Ovary (tissue), 9 donors: ENCODE measurements around the gene FYB2. TPM values are rescaled to one million over a fixed set of nuclear protein-coding genes. Genes with fewer than 3 reads are reported as not detected.

ENCODE experiments used
- DNase-seq, 5 donors: peaks; one replicate each; pipeline ENCODE4 v3.0.0-alpha.2; 2019 to 2020
- H3K27ac ChIP-seq, 2 donors: fragments of 200-600 bp; one replicate each; pipeline versions ENCODE4 v1.5.1 to v1.8.0; 2019 to 2022
- H3K27me3 ChIP-seq: fragments of 200-600 bp; one replicate; pipeline ENCODE4 v1.8.0; 2022
- H3K36me3 ChIP-seq: fragments of 200-600 bp; sonication (generic); one replicate; pipeline ENCODE4 v1.5.1; 2019
- H3K4me1 ChIP-seq: one replicate; pipeline ENCODE4 v1.8.1; 2013; ENCODE audit warnings: mild to moderate bottlenecking, moderate library complexity; ENCODE audit not compliant: insufficient read depth
- H3K4me3 ChIP-seq: fragments of 200-600 bp; sonication (generic); one replicate; pipeline ENCODE4 v1.5.1; 2017
- H3K9me3 ChIP-seq, 2 donors: fragments of 200-600 bp in 1 of 2; sonication (generic) in 1 of 2; one replicate each; pipeline versions ENCODE4 v1.5.1 to v1.8.1; 2013 to 2019; ENCODE audit warnings: mild to moderate bottlenecking in 1 of 2, moderate library complexity in 1 of 2
- CTCF ChIP-seq, 3 donors: fragments of 450-650 bp in 2 of 3; fragments of 200-600 bp in 1 of 3; IDR thresholded peaks; one replicate each; pipeline versions ENCODE4 v1.5.1 to v1.8.0; 2016 to 2022; ENCODE audit warnings: antibody characterized with exemption in 3 of 3, mild to moderate bottlenecking in 1 of 3
- EP300 ChIP-seq: sonication (generic); formaldehyde crosslinking; IDR thresholded peaks from one replicate; pipeline ENCODE4 v1.6.1; 2017; ENCODE audit warnings: antibody characterized with exemption
- POLR2A ChIP-seq: fragments of 450-650 bp; IDR thresholded peaks from one replicate; pipeline ENCODE4 v1.6.1; 2017; ENCODE audit warnings: antibody characterized with exemption, mild to moderate bottlenecking, moderate library complexity
- WGBS, 3 donors: extraction: QIAGEN DNeasy Blood & Tissue Kit in 1 of 3; methylation state at CpG; one replicate each; pipeline versions ENCODE4 v1.1.5 to v1.1.7; 2013 to 2017; 5-methylcytosine and 5-hydroxymethylcytosine counted together
- intact Hi-C, 4 donors: fragments of 100-400 bp; cut with DNase I; formaldehyde crosslinking; loops; one replicate each; pipeline versions ENCODE4 v1.11.0 to v1.15.1; 2022 to 2023
- polyA plus RNA-seq, 2 donors: library from polyadenylated mRNA; stranded (reverse); fragments of 200-250 nt in 1 of 2; fragments of 350-450 nt in 1 of 2; fragmentation: Illumina TruSeq in 1 of 2; extraction: RNeasy Lipid Tissue Mini Kit (QIAGEN cat#74804) in 1 of 2; gene quantifications; one replicate each; pipeline ENCODE4 v1.2.3, GENCODE V29; 2013 to 2014
- total RNA-seq, 7 donors: library from RNA; depleted of rRNA in 2 of 7; stranded (reverse); fragments of >200 nt in 2 of 7; fragmentation: NEBNext Ultra II Directional in 3 of 7; extraction: Animal tissue kit (Norgen Biotek cat#: 25700) in 3 of 7; gene quantifications; one replicate each; pipeline versions ENCODE4 v1.1.0 to v1.2.4, GENCODE V29; 2016 to 2023
- donor health status: DM: no; HTN: no; CAD: no; lungs with moderate emphysema.
- donor health status: DM: no; HTN: no; CAD: no.
- donor health status: Bipolar disorder and iron deficiency.
- donor health status: DM: yes; HTN: yes; CAD: no.
- donor health status: DM: no; HTN: no; CAD: no.
- donor health status: DM: yes; HTN: yes; CAD: no.

FYB2 gene
- total and polyA plus RNA-seq, 9 donors, result 0.06 to 81.5 (median 2.0) TPM; not detected in 2

GRCh38 chr1:56758135-56758534 is 61.1 kb downstream of the FYB2 start:
- Histone ChIP-seq H3K4me3 (no peak overlapping the region), H3K4me1 (no peaks in the 10 kb centered on the region), H3K27me3 (no peaks in the 10 kb centered on the region), H3K9me3 (no peaks in the 10 kb centered on the region), H3K27ac (no peak overlapping the region), H3K36me3 (no peaks in the 10 kb centered on the region)
- intact Hi-C loops, result no loop called here
- no peak for TF ChIP-seq EP300
- no peak for TF ChIP-seq CTCF (IDR thresholded peaks at IDR 0.05)
- no peak for TF ChIP-seq POLR2A
- DNase-seq, result no peak

GRCh38 chr1:56755911-56756310 is 63.3 kb downstream of the FYB2 start:
- Histone ChIP-seq H3K27me3 (no peaks in the 10 kb centered on the region), H3K9me3 (no peaks in the 10 kb centered on the region), H3K27ac (no peak overlapping the region), H3K4me3 (no peak overlapping the region), H3K36me3 (no peaks in the 10 kb centered on the region), H3K4me1 (no peaks in the 10 kb centered on the region)
- WGBS, 3 donors, result 67 to 95% (median 93%) methylated on average over 2 of the region's 2 CpGs
- TF ChIP-seq EP300 (no peak), POLR2A (no peak), CTCF (IDR thresholded peaks at IDR 0.05) (no peak)
- intact Hi-C loops, result no loop called here
- DNase-seq, result no peak

- no peak overlapping the region for H3K4me3 ChIP-seq
- intact Hi-C loops, result no loop called here
- H3K27ac ChIP-seq, result no peak overlapping the region
- no peaks in the 10 kb centered on the region for H3K36me3 ChIP-seq
- WGBS, 3 donors, result 38 to 59% (median 57%) methylated on average over 1 of the region's 1 CpG
- no peaks in the 10 kb centered on the region for H3K9me3 ChIP-seq
- no peaks in the 10 kb centered on the region for H3K27me3 ChIP-seq
- no peaks in the 10 kb centered on the region for H3K4me1 ChIP-seq
- DNase-seq, result no peak
- TF ChIP-seq POLR2A, result no peak
- TF ChIP-seq CTCF (IDR thresholded peaks at IDR 0.05), result no peak
- TF ChIP-seq EP300, result no peak
Observed at GRCh38 chr1:56754708-56755479, 64.3 kb downstream of the FYB2 start.

- Histone ChIP-seq H3K27ac (no peak overlapping the region), H3K4me1 (no peaks in the 10 kb centered on the region), H3K36me3 (no peaks in the 10 kb centered on the region), H3K27me3 (no peaks in the 10 kb centered on the region), H3K9me3 (no peaks in the 10 kb centered on the region), H3K4me3 (no peak overlapping the region)
- intact Hi-C loops, result no loop called here
- 69 to 77% (median 77%) methylated on average over 3 of the region's 3 CpGs for WGBS, 3 donors
- no peak for DNase-seq
- no peak for TF ChIP-seq POLR2A
- no peak for TF ChIP-seq EP300
- TF ChIP-seq CTCF (IDR thresholded peaks at IDR 0.05), result no peak
Observed at GRCh38 chr1:56745231-56745630, 74.0 kb downstream of the FYB2 start.
